Prostate gland (tissue), 2 donors: ENCODE measurements around the gene RASL11A. TPM values are rescaled to one million over a fixed set of nuclear protein-coding genes. Genes with fewer than 3 reads are reported as not detected.

Experiments
- DNase-seq: peaks from one replicate; pipeline ENCODE4 v3.0.0-alpha.2; 2019; ENCODE audit warnings: low spot score
- H3K27ac ChIP-seq, 2 donors: fragments of 200-600 bp; sonication (generic); 2 replicates each; pipeline ENCODE4 v1.5.1; 2017 to 2019
- H3K27me3 ChIP-seq: fragments of 200-600 bp; sonication (generic); replicated peaks from 2 replicates; pipeline ENCODE4 v1.5.1; 2019; ENCODE audit not compliant: insufficient read depth
- H3K36me3 ChIP-seq, 2 donors: fragments of 200-600 bp; sonication (generic); 1 replicate in 1 of 2; 2 replicates in 1 of 2; pipeline versions ENCODE4 v1.5.1 to v1.8.1; 2017 to 2019
- H3K4me1 ChIP-seq: fragments of 200-600 bp; sonication (generic); replicated peaks from 2 replicates; pipeline ENCODE4 v1.5.1; 2019
- H3K4me3 ChIP-seq, 2 donors: fragments of 200-600 bp; sonication (generic); 2 replicates each; pipeline ENCODE4 v1.5.1; 2017 to 2019
- H3K9me3 ChIP-seq: fragments of 200-600 bp; sonication (generic); 2 replicates; pipeline ENCODE4 v1.5.1; 2017
- CTCF ChIP-seq, 4 experiments: fragments of 200-600 bp in 2 of 4; fragments of 450-650 bp in 2 of 4; sonication (generic) in 2 of 4; IDR thresholded peaks; 1 replicate in 3 of 4; 2 replicates in 1 of 4; pipeline ENCODE4 v1.5.1; 2016 to 2019; ENCODE audit warnings: antibody characterized with exemption in 4 of 4, mild to moderate bottlenecking in 2 of 4, moderate library complexity in 2 of 4
- POLR2A ChIP-seq: fragments of 450-650 bp; IDR thresholded peaks from one replicate; pipeline ENCODE4 v1.6.1; 2016; ENCODE audit warnings: antibody characterized with exemption, mild to moderate bottlenecking
- POLR2AphosphoS5 ChIP-seq: sonication (generic); formaldehyde crosslinking; IDR thresholded peaks from one replicate; pipeline ENCODE4 v1.6.1; 2017; ENCODE audit warnings: antibody characterized with exemption
- WGBS: methylation state at CpG from one replicate; pipeline ENCODE4 v1.1.5; 2018; 5-methylcytosine and 5-hydroxymethylcytosine counted together
- intact Hi-C: fragments of 100-400 bp; cut with DNase I; formaldehyde crosslinking; loops from one replicate; pipeline ENCODE4 v1.14.2; 2022
- total RNA-seq, 2 donors: library from RNA; depleted of rRNA; stranded (reverse); fragments of >200 nt; gene quantifications; one replicate each; pipeline ENCODE4 v1.1.0, GENCODE V29; 2016

RASL11A gene
- total RNA-seq, 2 donors from 2014 or later: 26.5 to 31.5 TPM

- H3K4me1 ChIP-seq: no peaks in the 10 kb centered on the region
- no peak overlapping the region for H3K27ac ChIP-seq
- no peaks in the 10 kb centered on the region for H3K27me3 ChIP-seq
- H3K36me3 ChIP-seq: no peaks in the 10 kb centered on the region
- no peak for TF ChIP-seq CTCF (IDR thresholded peaks at IDR 0.05)
- TF ChIP-seq POLR2A: no peak
- no peak for TF ChIP-seq POLR2AphosphoS5
- WGBS: 35% methylated on average over 5 of the region's 5 CpGs
- H3K9me3 ChIP-seq: no peaks in the 10 kb centered on the region
- H3K4me3 ChIP-seq: no peak overlapping the region
- no peak for DNase-seq
- intact Hi-C loops: no loop called here
Measured at GRCh38 chr13:27280009-27280656, 9.5 kb downstream of the RASL11A start.

GRCh38 chr13:27280841-27281240 is 10.2 kb downstream of the RASL11A start:
- TF ChIP-seq POLR2AphosphoS5 (no peak), CTCF (IDR thresholded peaks at IDR 0.05) (no peak), POLR2A (no peak)
- no peaks in the 10 kb centered on the region for H3K27me3 ChIP-seq
- no peak overlapping the region for H3K4me3 ChIP-seq
- H3K27ac ChIP-seq: no peak overlapping the region
- H3K9me3 ChIP-seq: no peaks in the 10 kb centered on the region
- WGBS: 46% methylated on average over 4 of the region's 4 CpGs
- DNase-seq: no peak
- intact Hi-C loops: no loop called here
- no peaks in the 10 kb centered on the region for H3K4me1 ChIP-seq
- no peaks in the 10 kb centered on the region for H3K36me3 ChIP-seq

GRCh38 chr13:27281420-27281819 is 10.8 kb downstream of the RASL11A start:
- no peak for TF ChIP-seq CTCF (IDR thresholded peaks at IDR 0.05)
- no peak for TF ChIP-seq POLR2AphosphoS5
- TF ChIP-seq POLR2A: no peak

GRCh38 chr13:27283906-27284493 is 13.4 kb downstream of the RASL11A start:
- TF ChIP-seq POLR2A (no peak), CTCF (IDR thresholded peaks at IDR 0.05) (peak in 1 of 4 experiments; percentile 30)
- Histone ChIP-seq H3K4me1 (no peaks in the 10 kb centered on the region), H3K4me3 (no peak overlapping the region), H3K27me3 (no peaks in the 10 kb centered on the region), H3K9me3 (no peaks in the 10 kb centered on the region), H3K27ac (no peak overlapping the region), H3K36me3 (no peaks in the 10 kb centered on the region)
- WGBS: 84% methylated on average over 4 of the region's 4 CpGs
- intact Hi-C loops: no loop called here
- no peak for DNase-seq

More at GRCh38 chr13:27281420-27281819, 10.8 kb downstream of the RASL11A start:
- Histone ChIP-seq H3K4me1 (no peaks in the 10 kb centered on the region), H3K4me3 (no peak overlapping the region), H3K27ac (no peak overlapping the region), H3K27me3 (no peaks in the 10 kb centered on the region), H3K9me3 (no peaks in the 10 kb centered on the region), H3K36me3 (no peaks in the 10 kb centered on the region)
- WGBS: 83% methylated on average over 1 of the region's 1 CpG
- no peak for DNase-seq
- intact Hi-C loops: no loop called here

- WGBS: 89% methylated on average over 4 of the region's 4 CpGs
- Histone ChIP-seq H3K27me3 (no peaks in the 10 kb centered on the region), H3K27ac (no peak overlapping the region), H3K36me3 (no peaks in the 10 kb centered on the region), H3K4me1 (no peaks in the 10 kb centered on the region), H3K4me3 (no peak overlapping the region), H3K9me3 (no peaks in the 10 kb centered on the region)
- no peak for TF ChIP-seq CTCF (IDR thresholded peaks at IDR 0.05)
- no peak for DNase-seq
- intact Hi-C loops: no loop called here
Measured at GRCh38 chr13:27288392-27288791, 17.8 kb downstream of the RASL11A start.
